Right hindlimb (tissue), 1 donor: ENCODE results near the gene CPEB2.

ENCODE experiments used
- DNase-seq: peaks from one replicate; pipeline ENCODE4 v3.0.0-alpha.2; 2018

CPEB2 gene

GRCh38 chr4:15001869-15002658 lies at the start of gene CPEB2:
TSS of gene CPEB2 (plus strand) at chr4:15002481. CDS start at chr4:15002674, 193 bp downstream.
- peak; percentile 95 for DNase-seq

- no peak for DNase-seq
These were observed 43.8 kb upstream of the CPEB2 start for GRCh38 chr4:14958436-14958835.

- no peak for DNase-seq
These were observed 41.0 kb upstream of the CPEB2 start for GRCh38 chr4:14961292-14961691.

- no peak for DNase-seq
These were observed 37.2 kb upstream of the CPEB2 start for GRCh38 chr4:14965071-14965470.

- no peak for DNase-seq
These were observed 34.3 kb upstream of the CPEB2 start for GRCh38 chr4:14967982-14968381.

- no peak for DNase-seq
These were observed 24.5 kb upstream of the CPEB2 start for GRCh38 chr4:14977830-14978229.

GRCh38 chr4:14984448-14984847 lies 17.8 kb upstream of the CPEB2 start:
- DNase-seq: no peak

GRCh38 chr4:14985161-14985560 lies 17.1 kb upstream of the CPEB2 start:
- DNase-seq: no peak

GRCh38 chr4:14985843-14986242 lies 16.4 kb upstream of the CPEB2 start:
- DNase-seq: no peak

- DNase-seq: no peak
These were observed 15.2 kb upstream of the CPEB2 start for GRCh38 chr4:14987054-14987453.

- DNase-seq: no peak
These were observed 11.8 kb upstream of the CPEB2 start for GRCh38 chr4:14990484-14990883.

GRCh38 chr4:14994242-14994641 lies 8.0 kb upstream of the CPEB2 start:
- DNase-seq: no peak

- DNase-seq: peak; percentile 75
These were observed 923 bp upstream of the CPEB2 start for GRCh38 chr4:15001248-15001868.

- peak; percentile 82 for DNase-seq
These were observed 549 bp downstream of the CPEB2 start for GRCh38 chr4:15002659-15003400.

GRCh38 chr4:15003401-15003890 lies 1.2 kb downstream of the CPEB2 start:
- peak; percentile 64 for DNase-seq

GRCh38 chr4:15003891-15004738 lies 1.8 kb downstream of the CPEB2 start:
- peak; percentile 45 for DNase-seq

- peak; percentile 35 for DNase-seq
These were observed 2.5 kb downstream of the CPEB2 start for GRCh38 chr4:15004739-15005301.

- no peak for DNase-seq
These were observed 3.3 kb downstream of the CPEB2 start for GRCh38 chr4:15005474-15006115.

- no peak for DNase-seq
These were observed 4.2 kb downstream of the CPEB2 start for GRCh38 chr4:15006416-15007024.

GRCh38 chr4:15007201-15007600 lies 4.9 kb downstream of the CPEB2 start:
- DNase-seq: no peak

GRCh38 chr4:15010038-15010585 lies 7.8 kb downstream of the CPEB2 start:
- no peak for DNase-seq
